Fibroblast of lung (primary cell): ENCODE data around the gene TUBB3. TPM values are rescaled to one million over a fixed set of nuclear protein-coding genes. Genes with fewer than 3 reads are reported as not detected.

ENCODE experiments used
- DNase-seq, 2 donors: peaks; one replicate each; pipeline versions ENCODE4 v3.0.0 to v3.0.0-alpha.2; 2010; ENCODE audit warnings: low read depth in 2 of 2
- H2AFZ ChIP-seq: 2 replicates; pipeline ENCODE4 v1.5.1; 2012; ENCODE audit warnings: low read length, control low read depth, inconsistent platforms
- H3K27ac ChIP-seq: 2 replicates; pipeline ENCODE4 v1.5.1; 2011; ENCODE audit warnings: low read length, control low read depth; ENCODE audit not compliant: insufficient read depth
- H3K27me3 ChIP-seq: 2 replicates; pipeline ENCODE4 v1.5.1; 2011; ENCODE audit warnings: mild to moderate bottlenecking, low read length; ENCODE audit not compliant: control insufficient read depth, insufficient read depth
- H3K36me3 ChIP-seq: 2 replicates; pipeline ENCODE4 v1.5.1; 2011; ENCODE audit warnings: low read length; ENCODE audit not compliant: control insufficient read depth, insufficient read depth
- H3K4me1 ChIP-seq: 2 replicates; pipeline ENCODE4 v1.5.1; 2011; ENCODE audit warnings: low read length; ENCODE audit not compliant: control insufficient read depth, insufficient read depth; ENCODE audit errors: extremely low read depth
- H3K4me2 ChIP-seq: 2 replicates; pipeline ENCODE4 v1.5.1; 2011; ENCODE audit warnings: low read length, control low read depth; ENCODE audit not compliant: insufficient read depth; ENCODE audit errors: extremely low read depth
- H3K4me3 ChIP-seq, 4 experiments: fragments of 200-600 bp in 1 of 4; sonication (generic) in 1 of 4; replicated peaks in 1 of 4; 2 replicates each; pipeline ENCODE4 v1.5.1; 2011 to 2016; ENCODE audit warnings: low read length in 4 of 4, low read depth in 3 of 4, mild to moderate bottlenecking in 3 of 4, control low read depth in 2 of 4, inconsistent platforms in 1 of 4, mixed read lengths in 1 of 4; ENCODE audit not compliant: insufficient read depth in 1 of 4; ENCODE audit errors: control extremely low read depth in 1 of 4
- H3K79me2 ChIP-seq: 2 replicates; pipeline ENCODE4 v1.5.1; 2012; ENCODE audit warnings: mild to moderate bottlenecking, low read length, inconsistent platforms; ENCODE audit not compliant: control insufficient read depth, insufficient read depth
- H3K9ac ChIP-seq: 2 replicates; pipeline ENCODE4 v1.5.1; 2011; ENCODE audit warnings: mild to moderate bottlenecking, low read length, control low read depth; ENCODE audit not compliant: insufficient read depth
- H3K9me3 ChIP-seq: 2 replicates; pipeline ENCODE4 v1.5.1; 2012; ENCODE audit warnings: low read depth, low read length; ENCODE audit not compliant: control insufficient read depth, insufficient read depth
- H4K20me1 ChIP-seq: 2 replicates; pipeline ENCODE4 v1.5.1; 2011; ENCODE audit warnings: low read length; ENCODE audit not compliant: control insufficient read depth, insufficient read depth; ENCODE audit errors: extremely low read depth
- CTCF ChIP-seq, 2 donors: IDR thresholded peaks in 1 of 2; conservative IDR thresholded peaks in 1 of 2; 1 replicate in 1 of 2; 2 replicates in 1 of 2; pipeline ENCODE4 v1.5.1; 2011 to 2012; ENCODE audit warnings: low read length in 2 of 2, control low read depth in 1 of 2, inconsistent platforms in 1 of 2, low read depth in 1 of 2, mild to moderate bottlenecking in 1 of 2
- EZH2 ChIP-seq: IDR thresholded peaks from 2 replicates; pipeline ENCODE4 v1.5.1; 2012; ENCODE audit warnings: low read length, control low read depth, mild to moderate bottlenecking; ENCODE audit errors: missing control alignments
- polyA plus RNA-seq, 2 donors: library from polyadenylated mRNA; depleted of rRNA in 1 of 2; stranded (reverse) in 1 of 2; unstranded in 1 of 2; fragments of >200 nt; gene quantifications; 2 replicates each; pipeline ENCODE4 v1.2.1, GENCODE V29; 2011 to 2012; ENCODE audit warnings: missing spikeins in 1 of 2
- total RNA-seq: library from RNA; depleted of rRNA; stranded (reverse); fragments of >200 nt; gene quantifications from 2 replicates; pipeline ENCODE4 v1.2.1, GENCODE V29; 2014

TUBB3 gene
- total and polyA plus RNA-seq, 2 donors (not counting 1 experiment from before 2014, with no cell fraction given), result 134 to 294 TPM

GRCh38 chr16:89893642-89894548 lies 29.2 kb upstream of the TUBB3 start:
- Histone ChIP-seq H3K27ac (no peak overlapping the region), H4K20me1 (no peaks in the 10 kb centered on the region), H2AFZ (no peak overlapping the region), H3K36me3 (peaks cover 42% of the 10 kb centered on the region), H3K4me1 (no peaks in the 10 kb centered on the region), H3K79me2 (no peaks in the 10 kb centered on the region), H3K9ac (no peak overlapping the region), H3K4me3 (no peak overlapping the region), H3K4me2 (no peak overlapping the region), H3K27me3 (no peaks in the 10 kb centered on the region), H3K9me3 (no peaks in the 10 kb centered on the region)
- DNase-seq, result no peak
- no peak for TF ChIP-seq EZH2
- no peak for TF ChIP-seq CTCF (conservative IDR thresholded peaks at IDR 0.05 in 1 of 2, IDR thresholded peaks at IDR 0.05 in 1 of 2; ENCODE audit: low read depth in 1 of 2, low read length in 2 of 2)

GRCh38 chr16:89895482-89896250 lies 27.5 kb upstream of the TUBB3 start:
- Histone ChIP-seq H3K27ac (no peak overlapping the region), H3K79me2 (no peaks in the 10 kb centered on the region), H3K27me3 (no peaks in the 10 kb centered on the region), H4K20me1 (no peaks in the 10 kb centered on the region), H3K36me3 (peaks cover 49% of the 10 kb centered on the region), H3K4me2 (no peak overlapping the region), H2AFZ (no peak overlapping the region), H3K4me3 (no peak overlapping the region), H3K9ac (no peak overlapping the region), H3K4me1 (no peaks in the 10 kb centered on the region), H3K9me3 (no peaks in the 10 kb centered on the region)
- no peak for DNase-seq
- TF ChIP-seq CTCF (conservative IDR thresholded peaks at IDR 0.05 in 1 of 2, IDR thresholded peaks at IDR 0.05 in 1 of 2; ENCODE audit: low read depth in 1 of 2, low read length in 2 of 2), result no peak
- no peak for TF ChIP-seq EZH2

GRCh38 chr16:89897204-89897603 lies 25.9 kb upstream of the TUBB3 start:
- Histone ChIP-seq H3K36me3 (peaks cover 48% of the 10 kb centered on the region), H3K27me3 (no peaks in the 10 kb centered on the region), H2AFZ (no peak overlapping the region), H4K20me1 (no peaks in the 10 kb centered on the region), H3K4me1 (no peaks in the 10 kb centered on the region), H3K9ac (no peak overlapping the region), H3K4me3 (no peak overlapping the region), H3K27ac (no peak overlapping the region), H3K79me2 (no peaks in the 10 kb centered on the region), H3K4me2 (no peak overlapping the region), H3K9me3 (no peaks in the 10 kb centered on the region)
- TF ChIP-seq CTCF (conservative IDR thresholded peaks at IDR 0.05 in 1 of 2, IDR thresholded peaks at IDR 0.05 in 1 of 2; ENCODE audit: low read depth in 1 of 2, low read length in 2 of 2) (no peak), EZH2 (no peak)
- no peak for DNase-seq
